Dermis blood vessel endothelial cell (primary cell): ENCODE results near the gene DHRS12. TPM values are rescaled to one million over a fixed set of nuclear protein-coding genes. Genes with fewer than 3 reads are reported as not detected.
A peak's percentile ranks its signal among the peaks of the same experiment; 100 is the strongest.

Source experiments
- DNase-seq: peaks from one replicate; pipeline ENCODE4 v3.0.0; 2010
- total RNA-seq: library from RNA; depleted of rRNA; stranded (reverse); fragments of >200 nt; gene quantifications from 2 replicates; pipeline ENCODE4 v1.2.3, GENCODE V29; 2014

The DHRS12 gene
- total RNA-seq, 1 donor from 2014 or later = 7.1 TPM

DNA sequence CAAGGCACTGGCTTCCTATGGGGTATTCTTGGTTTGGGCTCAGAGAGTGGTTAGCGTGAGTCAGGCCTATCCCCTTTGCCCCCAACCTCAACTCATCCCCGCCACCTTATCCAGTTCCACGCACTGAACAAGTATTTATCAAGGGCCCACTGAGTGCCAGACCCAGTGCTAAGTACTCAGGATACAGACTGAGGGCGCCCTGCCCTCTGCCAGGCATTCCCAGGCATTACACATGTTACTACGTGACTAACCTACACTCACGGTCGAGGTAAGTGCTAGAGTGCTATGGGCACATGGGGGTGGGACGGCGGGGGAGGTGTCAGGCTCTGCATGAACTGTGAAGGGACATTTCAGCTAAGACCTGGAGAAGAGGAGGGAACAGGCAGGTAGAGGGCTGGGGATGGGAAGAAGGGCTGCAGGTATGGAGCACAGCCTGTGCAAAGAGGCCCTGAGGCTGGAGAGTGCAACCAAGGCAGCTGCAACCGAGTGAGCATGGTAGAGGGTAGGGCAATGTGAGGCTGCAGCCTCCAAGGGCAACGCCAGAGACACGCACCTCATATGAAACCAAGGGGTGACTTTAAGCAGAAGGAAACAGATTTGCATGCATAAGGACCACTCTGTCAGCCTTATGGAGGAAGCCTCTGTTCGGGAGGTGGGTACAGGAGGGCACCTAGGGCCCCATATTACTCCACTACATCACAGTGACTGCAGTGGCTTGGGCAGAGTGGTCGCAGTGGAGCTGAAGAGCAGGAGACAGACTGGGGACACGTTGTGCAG, 22.5 kb downstream of the DHRS12 start:
- peak; percentile 65 for DNase-seq

DNA sequence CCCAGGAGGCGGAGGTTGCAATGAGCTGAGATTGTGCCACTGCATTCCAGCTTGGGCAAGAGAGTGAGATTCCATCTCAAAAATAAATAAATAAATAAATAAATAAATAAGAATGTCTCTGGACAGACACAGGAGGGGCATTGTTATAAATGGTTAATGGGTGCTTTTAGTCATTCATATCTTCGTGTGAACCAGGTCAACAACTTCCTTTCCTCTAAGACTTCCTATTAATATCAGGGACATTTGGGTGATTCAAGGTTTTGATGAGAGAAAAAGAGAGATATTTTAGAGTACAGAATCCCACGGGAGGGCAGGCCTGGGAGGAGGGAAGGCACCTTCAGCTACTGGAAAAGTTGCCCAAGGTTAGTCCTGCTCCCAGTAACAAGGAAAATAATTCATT, 23.9 kb downstream of the DHRS12 start:
- DNase-seq = no peak

DNA sequence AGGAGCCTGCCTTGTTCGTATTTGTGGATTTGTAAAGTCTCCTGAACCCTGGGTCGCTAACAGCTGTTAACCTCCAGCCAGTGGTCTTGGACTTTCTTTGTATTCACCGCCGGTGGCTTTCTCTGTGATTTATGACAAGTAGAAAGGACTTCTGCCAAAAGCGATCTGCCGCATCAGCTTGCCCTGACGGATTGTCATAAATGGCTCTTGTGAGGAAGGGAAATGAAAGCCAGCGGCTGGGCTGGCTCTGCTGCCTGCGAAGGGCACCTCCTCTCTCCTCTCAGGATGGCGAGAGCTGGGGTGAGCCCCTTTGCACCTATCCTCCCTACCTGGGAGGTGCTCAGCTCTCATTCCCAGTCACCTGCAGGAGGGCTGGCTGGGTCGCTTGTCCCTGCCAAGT, 25.6 kb downstream of the DHRS12 start:
- no peak for DNase-seq

DNA sequence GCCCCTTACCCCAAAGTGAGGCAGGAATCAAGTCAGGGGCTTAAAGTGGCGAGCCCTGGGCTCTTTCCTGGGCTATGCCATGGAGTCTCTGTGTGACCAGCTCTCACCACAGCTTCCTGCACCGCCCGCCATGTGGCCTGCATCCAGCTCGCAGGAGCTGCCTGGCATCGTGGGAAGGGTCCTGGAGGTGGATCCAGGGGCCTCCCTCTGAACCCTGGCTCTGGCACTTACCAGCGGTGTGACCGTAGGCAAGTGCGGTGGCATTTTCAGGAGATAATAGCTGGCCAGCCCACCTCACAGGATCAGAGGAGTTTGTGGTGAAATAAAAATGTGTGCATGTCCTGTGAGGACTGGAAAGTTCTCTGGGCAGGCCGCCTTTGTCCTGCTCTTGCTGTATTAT, 26.0 kb downstream of the DHRS12 start:
- DNase-seq = no peak

DNA sequence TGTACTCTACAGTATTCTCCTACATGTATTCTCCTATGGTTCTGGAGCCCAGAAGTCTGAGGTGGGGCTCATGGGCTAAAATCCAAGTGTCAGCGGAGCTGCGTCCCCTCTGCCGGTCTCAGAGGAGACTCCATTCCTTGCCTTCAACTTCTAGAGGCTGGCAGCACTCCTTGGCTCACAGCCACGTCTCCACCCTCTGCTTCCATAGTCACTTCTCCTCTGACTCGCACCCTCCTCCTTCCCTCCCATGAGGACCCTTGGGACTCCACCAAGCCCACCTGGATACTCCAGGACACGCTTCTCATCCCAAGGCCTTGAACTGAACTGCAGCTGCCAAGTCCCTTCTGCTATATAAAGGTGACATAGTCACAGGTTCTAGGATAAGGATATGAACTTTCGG, 27.8 kb downstream of the DHRS12 start:
- no peak for DNase-seq

DNA sequence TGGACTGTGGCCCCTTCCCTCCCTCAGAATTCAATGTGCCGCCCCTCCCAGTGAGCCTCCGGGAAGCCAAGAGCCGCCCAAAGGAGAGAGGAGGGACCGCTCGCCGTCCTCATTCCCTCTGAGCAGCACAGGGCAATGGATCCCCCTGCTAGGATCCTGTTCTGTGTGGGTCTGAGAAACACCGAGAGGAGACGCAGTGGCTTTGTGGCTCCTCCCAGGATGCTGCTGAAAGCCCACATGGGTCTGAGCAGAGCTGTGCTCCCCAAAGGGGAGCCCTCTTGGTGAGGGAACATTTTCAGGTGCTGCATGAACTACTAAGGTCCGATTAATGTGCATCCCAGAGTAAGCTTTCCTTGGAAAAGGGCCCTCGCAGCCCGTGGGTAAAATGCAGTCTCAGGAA, 30.4 kb downstream of the DHRS12 start:
- no peak for DNase-seq

DNA sequence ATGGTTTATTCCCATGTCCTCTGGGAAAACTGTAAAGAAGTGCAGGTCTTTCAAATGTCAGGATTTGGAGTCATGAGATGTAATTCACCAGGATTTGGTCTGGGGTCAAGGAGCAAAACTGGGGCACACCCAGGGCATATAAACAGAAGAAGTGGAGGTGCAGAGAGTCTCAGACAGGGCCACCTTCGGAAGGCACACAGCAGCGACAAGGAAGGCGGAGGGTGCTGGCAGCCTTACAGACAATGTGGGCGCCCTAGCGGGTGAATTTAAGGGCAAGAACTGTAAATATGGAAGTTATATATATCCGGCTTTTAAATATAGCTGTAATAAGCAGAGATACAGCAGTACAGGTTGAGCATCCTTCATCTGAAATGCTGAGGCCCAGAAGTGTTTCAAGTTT, 31.2 kb downstream of the DHRS12 start:
- DNase-seq = no peak

DNA sequence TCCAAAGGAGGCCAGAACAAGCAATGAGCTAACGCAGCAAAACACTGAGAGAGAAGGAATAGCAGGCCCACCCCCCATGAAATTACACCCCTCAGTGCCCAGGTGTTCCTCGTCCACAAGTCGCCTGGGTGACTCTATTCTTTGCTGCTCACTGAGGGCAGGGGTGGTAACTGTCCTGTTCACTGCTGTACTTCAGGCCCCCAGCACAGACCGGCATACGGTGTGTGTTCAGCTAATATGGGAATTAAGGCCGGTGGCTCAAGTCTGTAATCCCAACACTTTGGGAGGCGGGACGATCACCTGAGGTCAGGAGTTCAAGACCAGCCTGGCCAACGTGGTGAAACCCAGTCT, 31.9 kb downstream of the DHRS12 start:
- no peak for DNase-seq

DNA sequence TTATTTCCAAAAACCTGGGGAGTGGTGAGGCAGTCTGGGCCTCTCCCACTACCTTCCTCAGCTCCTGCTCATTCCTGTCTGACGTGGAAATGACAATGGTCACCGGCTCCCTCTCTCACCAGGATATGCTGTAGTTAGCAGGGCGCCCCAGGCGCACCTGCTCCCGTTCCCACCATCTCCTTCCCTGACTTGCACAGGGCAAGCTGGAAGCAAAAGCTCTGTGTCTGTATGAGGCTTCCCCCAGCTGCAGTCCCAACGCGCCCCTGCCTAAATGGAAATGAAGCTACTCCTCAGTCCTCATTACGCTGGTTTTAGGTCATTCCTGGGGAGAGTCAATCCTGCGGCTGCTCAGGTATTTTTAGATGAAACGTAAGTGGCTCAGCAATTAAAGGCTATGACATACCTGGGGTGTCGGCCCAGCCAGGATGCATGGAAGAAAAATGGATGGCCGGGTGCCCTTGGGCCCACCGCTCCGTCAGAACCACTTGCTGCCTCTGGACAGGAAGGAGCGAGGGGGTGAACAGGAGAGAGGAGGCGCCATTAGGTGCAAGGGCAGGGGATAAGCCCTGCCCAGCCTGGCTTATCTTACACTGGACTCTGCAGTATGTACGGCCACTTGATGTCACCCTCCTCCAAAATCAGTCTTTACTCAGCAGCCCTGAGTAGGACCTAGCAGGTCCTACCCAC, 32.4 kb downstream of the DHRS12 start:
- no peak for DNase-seq

DNA sequence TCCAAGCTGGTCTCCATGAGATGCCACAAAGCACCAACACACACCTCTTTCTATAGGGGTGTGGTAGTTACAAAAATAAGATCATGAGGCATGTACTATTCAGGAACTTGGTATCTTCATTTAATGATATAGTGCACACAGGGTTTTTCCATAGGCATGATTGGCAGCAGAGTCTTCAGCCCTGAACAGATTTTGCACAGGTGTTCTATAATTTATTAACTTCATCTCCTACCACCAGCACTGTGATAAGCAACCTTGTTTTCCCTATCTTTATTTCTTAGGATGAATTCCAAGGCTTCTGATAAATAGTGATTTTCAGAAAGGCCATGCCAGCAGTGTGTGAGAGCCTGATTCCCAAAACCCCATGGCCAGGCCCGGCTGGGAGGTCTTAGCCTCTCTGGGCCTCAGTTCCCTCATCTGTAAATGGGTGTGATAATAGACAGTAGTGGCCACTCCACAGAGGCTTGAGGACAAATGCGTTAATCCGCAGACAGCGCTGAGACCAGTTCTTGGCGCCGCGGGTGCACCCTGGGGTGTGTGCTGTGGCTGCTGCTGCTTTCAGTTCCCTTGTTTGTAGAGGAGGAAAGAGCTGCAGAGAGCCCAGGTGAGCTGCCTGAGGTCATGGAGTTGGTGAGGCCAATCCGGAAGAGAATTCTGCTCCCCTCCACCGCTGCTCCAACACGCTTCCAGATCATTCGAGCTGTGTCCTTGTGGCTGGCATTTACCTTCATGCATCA, 33.1 kb downstream of the DHRS12 start:
- DNase-seq = no peak

DNA sequence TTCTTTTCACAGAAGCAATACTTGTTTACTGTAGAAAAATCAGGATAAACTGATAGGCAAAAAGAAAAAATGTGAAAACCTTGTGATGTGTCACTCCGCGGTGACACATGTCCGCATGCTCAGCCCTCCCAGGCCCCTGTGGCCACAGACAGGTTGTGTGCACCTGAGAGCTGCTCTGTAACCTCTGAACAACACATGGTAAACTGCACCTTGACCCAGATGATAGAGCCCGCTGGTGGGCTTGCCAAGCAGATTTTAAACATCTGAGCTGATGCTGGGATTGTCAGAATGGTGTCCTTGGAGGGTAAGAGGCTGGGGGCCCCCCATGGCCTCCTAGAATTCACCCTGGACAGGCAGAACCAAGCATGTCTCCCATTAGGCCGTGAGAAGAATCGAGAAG, 33.8 kb downstream of the DHRS12 start:
- no peak for DNase-seq

DNA sequence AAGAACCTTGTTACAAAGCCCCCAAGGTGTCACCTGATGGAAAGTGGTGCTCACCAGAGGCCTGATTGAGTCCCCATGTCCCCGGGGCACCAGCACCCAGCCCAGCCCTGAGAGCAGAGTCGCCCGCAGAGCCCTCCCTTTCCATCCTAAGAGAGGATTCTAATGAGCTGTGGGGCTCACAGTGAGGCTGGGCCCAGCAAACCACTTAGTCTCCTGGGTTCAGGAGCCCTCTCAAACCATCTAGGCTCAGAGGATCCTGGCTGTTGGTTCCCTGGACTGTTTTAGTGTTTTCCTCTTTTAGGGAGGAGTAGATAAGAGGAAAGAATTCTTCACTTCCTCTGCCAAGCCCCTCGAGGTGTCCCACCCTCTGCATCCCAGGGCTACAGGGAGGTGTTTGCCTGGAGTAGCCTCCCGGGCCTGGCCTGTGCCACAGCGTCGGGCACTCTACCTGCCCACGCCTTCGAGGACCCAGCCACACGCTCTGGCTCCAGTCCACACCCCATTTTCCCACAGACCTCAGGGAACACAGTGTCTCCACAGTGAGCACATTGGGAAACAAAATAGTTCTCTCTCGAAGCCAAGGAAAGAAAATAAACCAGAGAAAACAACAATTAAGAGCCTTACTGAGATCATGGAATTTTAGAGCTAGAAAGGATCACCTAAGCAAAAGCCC, 34.4 kb downstream of the DHRS12 start:
- no peak for DNase-seq

DNA sequence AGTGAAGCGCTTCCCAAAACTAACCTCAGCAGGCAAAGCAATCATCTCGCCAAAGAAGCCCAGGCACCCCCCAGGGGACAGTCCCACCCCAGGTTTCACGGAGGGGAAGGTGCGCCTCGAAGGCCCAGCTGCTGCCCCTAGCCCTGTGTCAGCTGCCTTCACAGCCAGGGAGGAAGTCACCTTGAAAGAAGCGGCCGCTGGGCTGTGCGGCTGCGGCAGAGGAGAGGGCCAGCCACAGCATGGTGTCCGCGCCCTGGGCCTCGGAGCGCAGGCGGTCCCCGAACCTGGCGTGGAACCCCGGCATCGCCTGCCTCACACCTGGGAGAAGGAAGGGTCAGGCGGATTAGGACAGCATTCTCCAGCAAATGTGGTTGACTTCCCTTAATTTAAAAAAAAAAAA, 35.0 kb downstream of the DHRS12 start:
- no peak for DNase-seq

DNA sequence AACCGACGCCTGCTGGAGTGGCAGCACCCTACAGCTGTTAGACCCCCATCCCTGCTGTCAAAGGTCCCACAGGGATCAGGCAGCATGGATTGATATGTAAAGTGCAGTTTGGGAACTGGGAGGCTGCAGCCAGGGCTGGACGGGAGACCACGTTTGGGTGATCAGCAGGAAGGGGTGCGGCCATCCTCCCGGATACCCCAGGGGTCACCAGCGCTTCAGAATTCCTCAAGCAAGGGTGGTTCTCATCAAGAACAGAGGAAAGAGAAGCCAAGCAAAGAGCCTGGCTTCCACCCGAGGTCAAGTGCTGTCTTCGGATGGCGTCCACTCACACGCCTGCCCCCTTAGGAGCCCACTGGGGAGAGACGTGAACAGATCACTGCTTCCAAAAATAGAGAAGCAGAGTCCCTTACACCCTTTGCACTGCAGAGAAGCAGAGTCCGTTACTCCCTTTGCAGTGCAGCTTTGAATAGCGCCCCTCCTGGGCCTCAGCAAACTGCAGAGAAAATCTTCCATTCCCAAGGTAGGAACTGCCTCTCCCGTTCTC, 35.5 kb downstream of the DHRS12 start:
- no peak for DNase-seq

DNA sequence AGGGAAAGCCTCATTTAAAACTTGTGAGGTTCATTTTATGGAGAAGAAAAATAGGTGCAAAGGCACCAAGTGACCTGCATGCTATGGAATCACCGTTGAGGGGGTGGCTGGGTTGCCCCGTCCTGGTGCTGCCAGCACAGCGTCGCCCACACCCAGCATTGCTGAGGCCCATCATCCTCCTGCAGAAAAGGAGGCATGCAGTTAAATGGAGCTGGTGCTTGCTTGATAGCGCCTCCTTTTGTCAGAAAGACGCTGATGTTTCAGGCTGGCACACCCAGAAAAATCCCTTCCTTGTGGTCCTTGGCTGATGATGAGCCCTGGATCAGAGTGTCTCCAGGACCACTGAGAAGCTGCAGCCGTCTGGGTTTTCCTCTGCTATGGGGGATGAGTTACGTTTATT, 36.9 kb downstream of the DHRS12 start:
- peak; percentile 5 for DNase-seq

DNA sequence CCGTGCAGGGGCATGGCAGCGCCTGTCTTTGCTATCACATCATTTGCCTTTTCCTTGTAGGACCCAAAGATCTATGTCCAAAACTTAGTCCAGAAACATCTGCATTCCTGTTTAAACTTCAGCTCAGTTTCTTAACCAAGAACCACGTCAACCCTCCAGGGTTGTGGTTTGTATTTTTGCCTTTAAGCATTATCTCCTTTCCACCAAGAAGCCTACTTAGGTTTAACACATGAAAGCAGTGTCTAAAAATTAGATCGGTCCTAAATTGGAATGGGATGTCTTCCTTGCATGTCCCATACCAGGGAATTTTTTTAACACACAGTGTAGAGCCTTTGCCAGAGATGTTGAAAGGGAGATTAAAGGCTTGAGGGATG, 38.8 kb downstream of the DHRS12 start:
- DNase-seq = no peak

DNA sequence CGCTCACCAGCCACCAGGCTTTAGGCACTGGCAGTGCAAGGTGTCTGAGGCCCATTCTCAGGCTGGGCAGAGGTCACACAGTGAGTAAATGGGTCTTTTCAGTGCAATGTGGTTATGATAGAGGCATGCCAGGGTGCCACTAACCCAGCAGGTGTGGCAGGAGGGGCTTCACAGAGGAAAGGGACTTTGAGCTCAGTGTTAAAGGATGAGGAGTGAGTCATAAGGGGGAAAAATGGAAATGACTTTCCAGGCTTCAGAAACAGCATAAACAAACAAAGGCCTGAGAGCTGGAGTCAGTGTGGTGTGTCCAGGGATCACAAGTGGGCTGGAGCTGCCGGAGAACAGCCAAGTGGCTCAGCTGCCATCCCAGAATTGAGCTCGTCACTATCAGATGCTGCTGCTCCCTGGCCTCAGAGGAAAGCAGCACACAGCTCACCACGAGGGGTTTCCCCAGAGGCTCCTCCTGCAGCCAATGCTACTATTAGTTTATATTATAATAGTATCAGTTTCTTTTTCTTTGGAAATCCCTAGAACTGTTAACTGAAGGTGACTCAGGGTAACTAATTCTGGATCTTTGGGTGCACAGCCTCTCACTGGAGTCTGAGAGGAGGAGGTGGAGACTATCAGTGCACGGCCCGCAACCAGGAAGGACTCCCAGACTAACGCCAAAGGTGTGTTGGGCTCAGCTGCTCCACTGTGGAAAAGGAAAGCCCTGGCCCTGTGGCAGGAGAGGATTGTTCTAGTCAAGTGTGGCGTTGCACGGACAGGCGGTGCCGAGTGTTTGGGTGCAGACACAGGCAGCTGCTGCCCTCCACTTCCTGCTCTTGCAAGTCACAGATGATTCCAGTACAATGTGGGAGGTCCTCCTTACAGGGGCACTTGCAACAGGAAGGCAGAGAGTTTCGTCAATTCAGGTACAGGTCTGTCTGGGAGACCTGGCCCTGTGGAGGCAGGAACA, 39.5 kb downstream of the DHRS12 start:
- peak; percentile 75 for DNase-seq

DNA sequence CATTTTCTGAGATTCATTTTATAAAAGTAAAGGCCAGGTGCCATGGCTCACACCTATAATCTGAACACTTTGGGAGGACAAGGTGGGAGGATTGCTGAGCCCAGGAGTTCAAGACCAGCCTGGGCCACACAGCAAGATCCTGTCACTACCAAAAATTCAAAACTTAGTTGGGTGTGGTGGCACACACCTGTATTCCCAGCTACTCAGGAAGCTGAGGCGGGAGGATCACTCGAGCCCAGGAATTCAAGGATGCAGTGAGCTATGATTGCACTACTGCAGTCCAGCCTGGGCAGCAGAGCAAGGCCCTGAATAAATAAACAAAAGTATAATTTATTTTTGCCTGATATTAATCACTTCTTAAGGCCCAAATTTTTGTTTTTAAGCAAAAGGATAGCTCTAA, 40.5 kb downstream of the DHRS12 start:
- no peak for DNase-seq

DNA sequence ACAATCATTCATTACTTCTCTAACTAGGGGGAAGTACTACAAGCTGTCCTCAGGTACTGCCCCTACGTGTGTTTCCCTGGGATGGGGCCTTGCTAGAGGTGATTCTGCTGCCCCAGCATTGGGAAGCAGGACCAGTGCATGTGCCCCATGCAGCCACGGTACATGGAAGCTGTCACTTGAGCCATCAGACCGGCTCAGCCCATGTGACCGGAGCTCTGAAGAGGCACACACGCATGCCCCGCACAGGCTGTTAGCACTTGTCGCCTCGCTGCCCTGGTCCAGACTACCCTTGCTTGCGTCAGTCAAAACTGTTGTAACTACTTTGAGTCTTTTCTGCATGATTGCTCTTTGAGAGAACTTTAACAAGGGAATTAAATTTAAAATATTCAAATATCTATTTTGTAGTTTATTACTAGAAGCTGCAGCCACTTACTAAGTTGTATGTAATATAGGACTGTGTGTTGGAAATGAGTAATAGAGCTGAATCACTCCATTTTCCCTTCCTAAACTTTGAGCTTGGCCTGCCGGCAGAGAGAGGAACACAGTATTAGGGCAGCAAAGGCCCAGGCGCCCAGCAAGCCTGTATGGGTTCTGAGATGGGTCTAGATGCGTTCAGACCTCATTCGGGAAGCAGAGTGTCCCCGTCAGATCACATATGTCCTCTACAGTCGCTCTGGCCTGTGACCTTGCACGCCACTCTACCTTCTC, 42.2 kb downstream of the DHRS12 start:
- DNase-seq = no peak

DNA sequence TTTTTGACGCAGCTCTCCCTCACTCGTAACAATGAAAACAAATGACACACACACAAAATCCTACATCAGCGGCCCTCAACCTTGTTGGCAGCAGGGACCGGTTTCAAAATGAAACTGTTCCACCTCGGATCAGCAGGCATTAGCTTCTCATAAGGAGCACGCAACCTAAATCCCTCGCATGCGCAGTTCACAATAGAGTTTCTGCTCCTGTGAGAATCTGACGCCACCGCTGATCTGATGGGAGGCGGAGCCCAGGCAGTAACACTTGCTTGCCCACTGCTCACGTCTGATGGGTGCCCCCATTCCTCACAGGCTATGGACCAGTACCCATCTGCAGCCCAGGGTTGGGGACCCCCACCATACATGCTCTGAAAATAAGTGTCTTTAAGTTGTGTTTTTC, 43.4 kb downstream of the DHRS12 start:
- DNase-seq = no peak

DNA sequence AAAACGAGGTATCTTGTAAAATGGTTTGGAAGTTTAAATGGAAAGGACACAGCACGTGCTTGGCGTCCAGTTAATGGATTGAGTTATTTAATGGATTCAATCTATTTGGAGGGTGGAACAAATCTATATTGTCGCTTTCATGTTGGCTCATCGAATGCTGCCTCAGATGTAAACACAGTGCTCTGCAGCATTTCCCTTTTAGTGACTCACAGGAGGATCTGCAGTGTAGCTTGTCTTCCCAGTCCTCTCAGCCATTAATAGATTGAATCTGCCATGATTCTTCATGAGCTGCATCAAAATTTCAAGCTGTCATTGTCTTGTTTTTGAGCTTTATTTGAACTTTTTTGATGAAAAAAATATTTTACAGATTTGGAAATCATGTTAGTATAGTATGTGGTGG, 44.7 kb downstream of the DHRS12 start:
- DNase-seq = peak; percentile 39
